Esophagus (tissue), 2 donors: ENCODE results near the gene CFAP61. TPM values are rescaled to one million over a fixed set of nuclear protein-coding genes. Genes with fewer than 3 reads are reported as not detected.

Experiments used
- H3K27ac ChIP-seq, 2 donors: one replicate each; pipeline ENCODE4 v1.5.1; 2013; ENCODE audit warnings: low read depth in 2 of 2, mild to moderate bottlenecking in 2 of 2, inconsistent platforms in 1 of 2, low read length in 1 of 2, moderate library complexity in 1 of 2
- H3K27me3 ChIP-seq, 2 donors: one replicate each; pipeline ENCODE4 v1.6.1; 2013; ENCODE audit warnings: low read length in 2 of 2, control low read depth in 1 of 2, mild to moderate bottlenecking in 1 of 2; ENCODE audit not compliant: insufficient read depth in 2 of 2, control insufficient read depth in 1 of 2
- H3K36me3 ChIP-seq, 2 donors: one replicate each; pipeline ENCODE4 v1.6.1; 2013; ENCODE audit warnings: low read length in 1 of 2; ENCODE audit not compliant: control insufficient read depth in 2 of 2, insufficient read depth in 2 of 2
- H3K4me1 ChIP-seq, 2 donors: one replicate each; pipeline ENCODE4 v1.6.1; 2013; ENCODE audit warnings: low read length in 1 of 2; ENCODE audit not compliant: control insufficient read depth in 2 of 2, insufficient read depth in 2 of 2
- H3K4me3 ChIP-seq, 2 donors: one replicate each; pipeline ENCODE4 v1.5.1; 2013; ENCODE audit warnings: low read length in 2 of 2, mild to moderate bottlenecking in 2 of 2, low read depth in 1 of 2, moderate library complexity in 1 of 2
- H3K9me3 ChIP-seq, 2 donors: one replicate each; pipeline ENCODE4 v1.6.1; 2013; ENCODE audit warnings: mild to moderate bottlenecking in 2 of 2, low read depth in 1 of 2, low read length in 1 of 2, moderate library complexity in 1 of 2; ENCODE audit not compliant: control insufficient read depth in 2 of 2, insufficient read depth in 1 of 2
- WGBS, 2 donors: extraction: QIAGEN DNeasy Blood & Tissue Kit; methylation state at CpG; one replicate each; pipeline ENCODE4 v1.1.7; 2013; 5-methylcytosine and 5-hydroxymethylcytosine counted together
- polyA plus RNA-seq, 2 donors: library from polyadenylated mRNA; stranded (reverse); fragments of 200-250 nt; gene quantifications; one replicate each; pipeline ENCODE4 v1.2.3, GENCODE V29; 2013
- donor health status: healthy with polysubstance abuse.
- donor health status: Bipolar disorder and iron deficiency.

The CFAP61 gene
- polyA plus RNA-seq, 2 donors, result not detected

GRCh38 chr20:20085071-20085470, 32.7 kb downstream of the CFAP61 start:
- H3K9me3 ChIP-seq, result peaks cover 0 to 3% of the 10 kb centered on the region in 2 donors
- H3K4me1 ChIP-seq, result peaks cover 3 to 4% of the 10 kb centered on the region in 2 donors
- no peaks in the 10 kb centered on the region for H3K27me3 ChIP-seq
- H3K27ac ChIP-seq, result no peak overlapping the region
- no peaks in the 10 kb centered on the region for H3K36me3 ChIP-seq
- H3K4me3 ChIP-seq, result no peak overlapping the region
- 81 to 82% methylated on average over 9 of the region's 9 CpGs for WGBS, 2 donors

- H3K27me3 ChIP-seq, result no peaks in the 10 kb centered on the region
- no peak overlapping the region for H3K27ac ChIP-seq
- H3K4me3 ChIP-seq, result no peak overlapping the region
- H3K4me1 ChIP-seq, result peaks cover 3 to 4% of the 10 kb centered on the region in 2 donors
- H3K36me3 ChIP-seq, result no peaks in the 10 kb centered on the region
- WGBS, 2 donors, result 34 to 42% methylated on average over 2 of the region's 2 CpGs
- peaks cover 0 to 3% of the 10 kb centered on the region in 2 donors for H3K9me3 ChIP-seq
Observed at GRCh38 chr20:20085812-20086211, 33.5 kb downstream of the CFAP61 start.

- H3K36me3 ChIP-seq, result no peaks in the 10 kb centered on the region
- H3K4me1 ChIP-seq, result peaks cover 3 to 4% of the 10 kb centered on the region in 2 donors
- H3K4me3 ChIP-seq, result no peak overlapping the region
- no peak overlapping the region for H3K27ac ChIP-seq
- 65 to 79% methylated on average over 4 of the region's 4 CpGs for WGBS, 2 donors
- no peaks in the 10 kb centered on the region for H3K27me3 ChIP-seq
- peaks cover 0 to 3% of the 10 kb centered on the region in 2 donors for H3K9me3 ChIP-seq
Observed at GRCh38 chr20:20089018-20089417, 36.7 kb downstream of the CFAP61 start.

DNA sequence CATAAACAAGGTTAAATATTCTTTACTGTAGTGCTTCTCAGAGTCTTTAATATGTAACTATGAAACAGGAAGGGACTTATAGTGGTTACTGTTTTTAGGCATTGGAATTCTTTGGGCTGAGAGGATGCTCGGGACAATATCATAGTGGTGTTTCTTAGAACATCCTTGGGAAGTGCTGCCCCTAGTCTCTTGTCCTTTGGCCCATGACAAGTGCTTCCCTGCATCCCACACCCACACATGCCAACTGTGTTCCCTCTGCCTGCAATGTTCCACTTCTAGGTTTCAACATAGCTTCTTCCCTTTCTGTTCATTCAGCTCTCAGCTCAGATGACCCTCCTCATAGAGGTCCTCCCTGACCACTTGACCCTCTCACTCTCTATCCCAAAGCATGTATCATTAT, 37.6 kb downstream of the CFAP61 start:
- whole genome bisulfite sequencing, 2 donors, result 63 to 73% methylated on average over 1 of the region's 1 CpG
- no peaks in the 10 kb centered on the region for H3K36me3 ChIP-seq
- no peak overlapping the region for H3K4me3 ChIP-seq
- peaks cover 0 to 3% of the 10 kb centered on the region in 2 donors for H3K9me3 ChIP-seq
- no peak overlapping the region for H3K27ac ChIP-seq
- no peaks in the 10 kb centered on the region for H3K27me3 ChIP-seq
- peaks cover 0 to 4% of the 10 kb centered on the region in 2 donors for H3K4me1 ChIP-seq

DNA sequence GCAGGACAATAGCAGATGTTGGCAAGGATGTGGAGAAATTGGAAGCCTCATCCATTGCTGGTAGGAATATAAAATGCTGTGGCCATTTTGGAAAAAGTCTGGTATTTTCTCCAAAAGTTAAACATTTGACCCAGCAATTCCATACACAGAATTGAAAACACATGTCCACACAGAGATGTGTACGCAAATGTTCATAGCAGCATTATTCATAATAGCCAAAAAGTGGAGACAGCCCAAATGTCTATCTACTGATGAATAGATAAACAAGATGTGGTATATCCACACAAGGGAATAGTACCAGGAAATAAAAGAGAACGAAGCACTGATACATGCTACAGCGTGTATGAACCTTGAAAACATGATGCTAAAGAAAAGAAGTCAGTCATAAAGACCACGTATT, 40.5 kb downstream of the CFAP61 start:
- Histone ChIP-seq H3K4me3 (no peak overlapping the region), H3K27me3 (no peaks in the 10 kb centered on the region), H3K27ac (no peak overlapping the region), H3K4me1 (no peaks in the 10 kb centered on the region), H3K36me3 (no peaks in the 10 kb centered on the region), H3K9me3 (peaks cover 3% of the 10 kb centered on the region in 2 donors)
- 57 to 66% methylated on average over 4 of the region's 4 CpGs for WGBS, 2 donors

- WGBS, 2 donors, result 72% methylated on average over 6 of the region's 6 CpGs
- peaks cover 0 to 3% of the 10 kb centered on the region in 2 donors for H3K9me3 ChIP-seq
- no peaks in the 10 kb centered on the region for H3K27me3 ChIP-seq
- no peaks in the 10 kb centered on the region for H3K36me3 ChIP-seq
- no peak overlapping the region for H3K4me3 ChIP-seq
- H3K4me1 ChIP-seq, result no peaks in the 10 kb centered on the region
- no peak overlapping the region for H3K27ac ChIP-seq
Observed at GRCh38 chr20:20094410-20094809, 42.1 kb downstream of the CFAP61 start.

DNA sequence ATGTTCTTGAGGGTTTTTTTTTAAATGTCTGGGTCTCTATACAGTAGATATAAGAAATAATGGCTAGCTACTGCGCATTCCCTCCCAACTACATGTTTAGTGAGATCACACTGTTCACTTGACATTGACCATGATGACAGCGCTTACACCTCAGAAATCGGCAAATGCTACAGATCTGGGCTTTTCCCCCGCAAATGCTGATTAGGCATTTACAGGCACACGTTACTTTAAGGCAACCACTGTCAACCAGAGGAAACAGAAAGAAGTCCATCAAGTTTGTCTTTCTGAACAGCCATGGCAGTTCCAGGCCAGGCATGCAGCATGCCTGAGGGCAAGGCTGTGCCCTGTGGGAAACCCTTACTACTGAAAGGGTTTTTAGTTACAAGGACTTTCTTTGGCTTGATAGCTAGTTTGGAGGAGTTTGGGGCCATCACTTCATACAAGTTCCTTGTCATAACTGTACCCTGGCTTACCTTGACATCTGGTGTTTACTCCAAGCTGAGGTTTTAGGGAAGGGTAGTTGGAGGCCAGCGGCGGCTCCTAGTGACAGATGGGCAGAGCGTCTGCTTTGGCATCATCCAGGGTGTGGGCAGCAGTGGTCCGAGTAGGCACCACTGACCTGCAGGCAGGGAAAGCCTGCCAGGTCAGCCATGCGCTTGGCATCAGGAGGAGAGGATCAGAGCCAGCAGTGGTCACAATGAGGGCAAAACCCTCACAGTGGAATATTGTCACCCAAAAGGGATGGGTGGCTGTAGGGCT, 43.0 kb downstream of the CFAP61 start:
- no peaks in the 10 kb centered on the region for H3K27me3 ChIP-seq
- H3K36me3 ChIP-seq, result no peaks in the 10 kb centered on the region
- peaks cover 0 to 3% of the 10 kb centered on the region in 2 donors for H3K9me3 ChIP-seq
- no peak overlapping the region for H3K27ac ChIP-seq
- H3K4me1 ChIP-seq, result no peaks in the 10 kb centered on the region
- no peak overlapping the region for H3K4me3 ChIP-seq
- WGBS, 2 donors, result 82 to 90% methylated on average over 10 of the region's 10 CpGs

- no peak overlapping the region for H3K27ac ChIP-seq
- no peaks in the 10 kb centered on the region for H3K27me3 ChIP-seq
- no peak overlapping the region for H3K4me3 ChIP-seq
- H3K4me1 ChIP-seq, result no peaks in the 10 kb centered on the region
- WGBS, 2 donors, result 77 to 82% methylated on average over 11 of the region's 11 CpGs
- no peaks in the 10 kb centered on the region for H3K36me3 ChIP-seq
- peaks cover 0 to 3% of the 10 kb centered on the region in 2 donors for H3K9me3 ChIP-seq
Observed at GRCh38 chr20:20096421-20096820, 44.1 kb downstream of the CFAP61 start.

DNA sequence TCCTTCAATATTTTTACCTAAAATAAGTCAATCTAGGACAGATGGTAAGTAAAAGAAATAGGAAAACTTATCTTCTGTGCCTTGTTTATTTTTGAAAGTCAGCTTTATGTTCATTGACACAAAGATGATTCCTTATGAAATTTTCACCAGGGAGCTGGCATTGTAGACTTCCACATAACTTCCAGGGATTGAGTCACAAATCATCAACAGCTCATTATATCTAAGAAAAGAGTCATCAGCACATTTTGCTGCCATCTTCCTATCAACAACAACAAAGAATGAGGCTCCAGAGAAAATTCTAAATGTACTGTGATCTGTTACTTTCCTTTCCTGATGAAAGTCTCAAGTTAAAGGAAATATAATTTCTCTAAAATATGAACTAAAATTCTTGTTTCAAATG, 48.5 kb downstream of the CFAP61 start:
- Histone ChIP-seq H3K27ac (no peak overlapping the region), H3K9me3 (no peaks in the 10 kb centered on the region), H3K36me3 (no peaks in the 10 kb centered on the region), H3K27me3 (no peaks in the 10 kb centered on the region), H3K4me3 (no peak overlapping the region), H3K4me1 (no peaks in the 10 kb centered on the region)

DNA sequence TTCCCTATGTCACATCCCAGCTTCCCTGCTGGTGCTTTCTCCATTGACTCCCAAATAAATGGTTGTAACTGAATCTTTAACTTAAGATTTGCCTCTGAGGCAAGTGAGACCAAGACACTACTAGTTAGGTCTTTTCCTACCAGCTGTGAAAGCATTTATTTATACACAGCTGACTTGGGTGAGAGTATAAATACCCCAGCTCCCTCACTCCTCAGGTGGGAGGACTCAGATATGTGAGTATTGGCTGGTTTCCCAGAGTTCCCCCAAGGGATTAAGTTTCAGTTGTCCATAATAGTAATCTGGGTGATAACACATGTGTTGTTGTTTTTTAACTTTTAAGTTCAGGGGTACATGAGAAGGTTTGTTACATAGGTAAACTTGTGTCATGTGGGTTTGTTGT, 49.8 kb downstream of the CFAP61 start:
- H3K27me3 ChIP-seq, result no peaks in the 10 kb centered on the region
- H3K4me1 ChIP-seq, result no peaks in the 10 kb centered on the region
- no peak overlapping the region for H3K27ac ChIP-seq
- H3K36me3 ChIP-seq, result no peaks in the 10 kb centered on the region
- H3K9me3 ChIP-seq, result no peaks in the 10 kb centered on the region
- no peak overlapping the region for H3K4me3 ChIP-seq
